WTC11 (cell line): ENCODE measurements around the gene DPP10.

Experiments
- CTCF ChIP-seq: fragments of 200-600 bp; IDR thresholded peaks from 2 replicates; pipeline ENCODE4 v1.8.0; 2022; ENCODE audit warnings: antibody characterized with exemption
- FOXK1 ChIP-seq: sonication (generic); formaldehyde crosslinking; IDR thresholded peaks from 2 replicates; pipeline ENCODE4 v1.8.0; 2022; ENCODE audit warnings: mild to moderate bottlenecking, moderate library complexity, missing genetic modification reagents
- NFE2L1 ChIP-seq: sonication (generic); formaldehyde crosslinking; IDR thresholded peaks from 2 replicates; pipeline ENCODE4 v1.8.1; 2023; ENCODE audit warnings: missing genetic modification reagents
- PRRX2 ChIP-seq: fragments of 250-450 bp; sonication (Bioruptor Pico); IDR thresholded peaks from 2 replicates; pipeline ENCODE4 v1.8.0; 2021; ENCODE audit warnings: mild to moderate bottlenecking
- SMAD3 ChIP-seq: sonication (generic); formaldehyde crosslinking; IDR thresholded peaks from 2 replicates; pipeline ENCODE4 v1.8.0; 2022; ENCODE audit warnings: missing genetic modification reagents, mild to moderate bottlenecking, borderline replicate concordance
- USF1 ChIP-seq: sonication (generic); formaldehyde crosslinking; IDR thresholded peaks from 2 replicates; pipeline ENCODE4 v1.8.0; 2022; ENCODE audit warnings: mild to moderate bottlenecking, missing genetic modification reagents
- ZNF121 ChIP-seq: sonication (generic); formaldehyde crosslinking; IDR thresholded peaks from 2 replicates; pipeline ENCODE4 v1.8.0; 2023; ENCODE audit warnings: missing genetic modification reagents
- TF ChIP-seq, protein P1 (sequence below): sonication (generic); formaldehyde crosslinking; IDR thresholded peaks from 2 replicates; pipeline ENCODE4 v1.8.1; 2022; ENCODE audit warnings: low read depth, missing genetic modification reagents, borderline replicate concordance

DNA sequence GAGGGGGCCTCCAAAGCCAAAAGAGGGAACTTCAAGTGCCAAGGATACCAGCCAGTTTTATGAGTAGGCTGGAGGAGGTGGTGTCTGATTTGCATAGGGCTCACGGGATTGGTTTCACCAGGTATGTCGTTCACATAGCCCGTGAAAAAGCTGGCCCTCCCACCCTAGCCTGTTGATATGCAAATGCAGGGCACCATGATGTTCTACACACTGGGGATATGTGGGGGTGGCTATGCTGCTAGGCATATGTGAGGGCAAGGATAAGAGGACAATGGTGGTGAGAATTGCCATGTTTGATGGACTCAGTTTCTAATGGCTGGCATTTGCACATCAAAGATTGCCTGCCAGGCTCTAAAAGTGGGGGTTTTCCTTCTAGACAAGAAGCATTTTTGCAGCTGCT is 378.6 kb downstream of the DPP10 start:
- no peak for TF ChIP-seq CTCF
- TF ChIP-seq SMAD3, result no peak
- TF ChIP-seq USF1 (CRISPR knock-in tag), result no peak
- no peak for TF ChIP-seq PRRX2
- TF ChIP-seq ZNF121 (CRISPR knock-in tag), result no peak
- TF ChIP-seq, protein P1, sequence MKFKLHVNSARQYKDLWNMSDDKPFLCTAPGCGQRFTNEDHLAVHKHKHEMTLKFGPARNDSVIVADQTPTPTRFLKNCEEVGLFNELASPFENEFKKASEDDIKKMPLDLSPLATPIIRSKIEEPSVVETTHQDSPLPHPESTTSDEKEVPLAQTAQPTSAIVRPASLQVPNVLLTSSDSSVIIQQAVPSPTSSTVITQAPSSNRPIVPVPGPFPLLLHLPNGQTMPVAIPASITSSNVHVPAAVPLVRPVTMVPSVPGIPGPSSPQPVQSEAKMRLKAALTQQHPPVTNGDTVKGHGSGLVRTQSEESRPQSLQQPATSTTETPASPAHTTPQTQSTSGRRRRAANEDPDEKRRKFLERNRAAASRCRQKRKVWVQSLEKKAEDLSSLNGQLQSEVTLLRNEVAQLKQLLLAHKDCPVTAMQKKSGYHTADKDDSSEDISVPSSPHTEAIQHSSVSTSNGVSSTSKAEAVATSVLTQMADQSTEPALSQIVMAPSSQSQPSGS, result no peak
- no peak for TF ChIP-seq FOXK1 (CRISPR knock-in tag)
- TF ChIP-seq NFE2L1 (CRISPR knock-in tag), result no peak
